Superior temporal gyrus (tissue), 1 donor: Measurements from ENCODE around the gene RNF157.
A peak's percentile ranks its signal among the peaks of the same experiment; 100 is the strongest.
"Not testable (repeated sequence)": the region's sequence is repeated elsewhere in the genome, so short reads cannot be mapped to it uniquely, and the experiment has no call there.

Experiments
- DNase-seq: peaks from one replicate; pipeline ENCODE4 v3.0.0-alpha.2; 2016; ENCODE audit errors: extremely low spot score

The RNF157 gene

GRCh38 chr17:76234354-76234679 is 6.0 kb downstream of the RNF157 start:
- no peak for DNase-seq

- DNase-seq: no peak
Observed at GRCh38 chr17:76233588-76234353, 6.5 kb downstream of the RNF157 start.

- no peak for DNase-seq
Observed at GRCh38 chr17:76232342-76232741, 8.0 kb downstream of the RNF157 start.

- not testable (repeated sequence) for DNase-seq
Observed at GRCh38 chr17:76226749-76227148, 13.5 kb downstream of the RNF157 start.

GRCh38 chr17:76225373-76226086 is 14.8 kb downstream of the RNF157 start:
- not testable (repeated sequence) for DNase-seq

- DNase-seq: no peak
Observed at GRCh38 chr17:76223802-76224201, 16.5 kb downstream of the RNF157 start.

GRCh38 chr17:76219670-76220383 is 20.5 kb downstream of the RNF157 start:
- DNase-seq: no peak

- DNase-seq: no peak
Observed at GRCh38 chr17:76217081-76217480, 23.2 kb downstream of the RNF157 start.

- no peak for DNase-seq
Observed at GRCh38 chr17:76213491-76213890, 26.8 kb downstream of the RNF157 start.

- no peak for DNase-seq
Observed at GRCh38 chr17:76208120-76208519, 32.2 kb downstream of the RNF157 start.

- DNase-seq: no peak
Observed at GRCh38 chr17:76207275-76208059, 32.8 kb downstream of the RNF157 start.

- DNase-seq: not testable (repeated sequence)
Observed at GRCh38 chr17:76205542-76206144, 34.6 kb downstream of the RNF157 start.

GRCh38 chr17:76204277-76204676 is 36.0 kb downstream of the RNF157 start:
- DNase-seq: no peak

GRCh38 chr17:76200354-76200753 is 39.9 kb downstream of the RNF157 start:
- no peak for DNase-seq

- DNase-seq: no peak
Observed at GRCh38 chr17:76199469-76199868, 40.8 kb downstream of the RNF157 start.

- no peak for DNase-seq
Observed at GRCh38 chr17:76198702-76199101, 41.6 kb downstream of the RNF157 start.

- no peak for DNase-seq
Observed at GRCh38 chr17:76197911-76198310, 42.4 kb downstream of the RNF157 start.

GRCh38 chr17:76196675-76197074 is 43.6 kb downstream of the RNF157 start:
- peak; percentile 35 for DNase-seq

- no peak for DNase-seq
Observed at GRCh38 chr17:76195281-76196096, 44.8 kb downstream of the RNF157 start.

GRCh38 chr17:76193591-76193990 is 46.7 kb downstream of the RNF157 start:
- no peak for DNase-seq

GRCh38 chr17:76191896-76192295 is 48.4 kb downstream of the RNF157 start:
- DNase-seq: no peak
